Right lobe of liver (tissue), 6 donors: Measurements from ENCODE around the gene PDE10A. TPM values are rescaled to one million over a fixed set of nuclear protein-coding genes. Genes with fewer than 3 reads are reported as not detected.
"Not testable (repeated sequence)": the region's sequence is repeated elsewhere in the genome, so short reads cannot be mapped to it uniquely, and the experiment has no call there.

Experiments used
- ATAC-seq, 4 donors: fragments of 200-7000 bp; cut with Tn5 transposase; one replicate each; pipeline ENCODE4 v1.9.1; 2020; ENCODE audit warnings: mild to moderate bottlenecking in 4 of 4, moderate library complexity in 4 of 4
- DNase-seq, 3 donors: peaks; one replicate each; pipeline ENCODE4 v3.0.0-alpha.2; 2020
- H3K27ac ChIP-seq, 3 donors: fragments of 200-600 bp; one replicate each; pipeline ENCODE4 v1.8.0; 2022
- H3K27me3 ChIP-seq, 2 donors: fragments of 200-600 bp; one replicate each; pipeline ENCODE4 v1.8.0; 2022
- H3K36me3 ChIP-seq, 4 donors: fragments of 200-600 bp; sonication (generic) in 1 of 4; one replicate each; pipeline versions ENCODE4 v1.5.1 to v1.8.0; 2017 to 2022; ENCODE audit warnings: control low read depth in 1 of 4
- H3K4me1 ChIP-seq, 4 donors: fragments of 200-600 bp; sonication (generic) in 1 of 4; one replicate each; pipeline versions ENCODE4 v1.5.1 to v1.8.0; 2017 to 2022; ENCODE audit warnings: control low read depth in 1 of 4
- H3K4me3 ChIP-seq, 3 donors: fragments of 200-600 bp; one replicate each; pipeline ENCODE4 v1.8.0; 2022
- H3K9me3 ChIP-seq, 4 donors: fragments of 200-600 bp; sonication (generic) in 1 of 4; one replicate each; pipeline versions ENCODE4 v1.5.1 to v1.8.0; 2017 to 2022; ENCODE audit warnings: control low read depth in 1 of 4
- CTCF ChIP-seq, 4 donors: fragments of 200-600 bp in 3 of 4; fragments of 450-650 bp in 1 of 4; IDR thresholded peaks; one replicate each; pipeline versions ENCODE4 v1.5.1 to v1.8.0; 2016 to 2022; ENCODE audit warnings: antibody characterized with exemption in 4 of 4, mild to moderate bottlenecking in 2 of 4
- POLR2A ChIP-seq: fragments of 450-650 bp; IDR thresholded peaks from one replicate; pipeline ENCODE4 v1.6.1; 2017; ENCODE audit warnings: antibody characterized with exemption, mild to moderate bottlenecking
- WGBS: methylation state at CpG from one replicate; pipeline ENCODE4 v1.1.6; 2018; ENCODE audit warnings: low coverage, low lambda C conversion rate; ENCODE audit not compliant: insufficient coverage; ENCODE audit errors: missing lambda C conversion rate; 5-methylcytosine and 5-hydroxymethylcytosine counted together
- intact Hi-C, 2 donors: fragments of 100-400 bp; cut with DNase I; formaldehyde crosslinking; loops; one replicate each; pipeline versions ENCODE4 v1.11.2 to v1.14.1; 2022
- total RNA-seq, 6 experiments: library from RNA; depleted of rRNA in 2 of 6; stranded (reverse); fragments of >200 nt in 2 of 6; fragmentation: NEBNext Ultra II Directional in 3 of 6; extraction: Animal tissue kit (Norgen Biotek cat#: 25700) in 3 of 6; gene quantifications; one replicate each; pipeline versions ENCODE4 v1.1.0 to v1.2.4, GENCODE V29; 2016 to 2023
- donor health status: DM: no; HTN: yes; CAD: no.
- donor health status: DM: no; HTN: no; CAD: no.
- donor health status: DM: no; HTN: no; CAD: no.
- donor health status: DM: no; HTN: yes; CAD: no.
- donor health status: DM: no; HTN: yes; CAD: no.

PDE10A gene
- total RNA-seq, 6 experiments from 2014 or later = 0.48 to 1.5 (median 0.65) TPM

- Histone ChIP-seq H3K9me3 (no peaks in the 10 kb centered on the region), H3K4me1 (no peaks in the 10 kb centered on the region), H3K36me3 (no peaks in the 10 kb centered on the region), H3K27ac (no peak overlapping the region), H3K4me3 (no peak overlapping the region), H3K27me3 (no peaks in the 10 kb centered on the region)
- DNase-seq (no peak), ATAC-seq (no peak)
- 66% methylated on average over 6 of the region's 6 CpGs for WGBS
- intact Hi-C loops = no loop called here
- TF ChIP-seq POLR2A = no peak
- no peak for TF ChIP-seq CTCF (IDR thresholded peaks at IDR 0.05)
These were observed 105.4 kb downstream of the PDE10A start for GRCh38 chr6:165557674-165558073.

GRCh38 chr6:165556116-165556843 is 106.8 kb downstream of the PDE10A start:
- DNase-seq (no peak), ATAC-seq (peak; percentile 54 to 72 (median 56))
- Histone ChIP-seq H3K4me1 (no peaks in the 10 kb centered on the region), H3K9me3 (no peaks in the 10 kb centered on the region), H3K4me3 (no peak overlapping the region), H3K36me3 (no peaks in the 10 kb centered on the region), H3K27ac (no peak overlapping the region), H3K27me3 (no peaks in the 10 kb centered on the region)
- intact Hi-C loops = no loop called here
- TF ChIP-seq POLR2A = no peak
- 19% methylated on average over 3 of the region's 3 CpGs for WGBS

- intact Hi-C loops, H3K4me3 ChIP-seq, H3K9me3 ChIP-seq, DNase-seq, ATAC-seq, H3K36me3 ChIP-seq, H3K4me1 ChIP-seq, H3K27me3 ChIP-seq, H3K27ac ChIP-seq: not testable (repeated sequence)
- WGBS = 75% methylated on average over 3 of the region's 3 CpGs
These were observed 108.4 kb downstream of the PDE10A start for GRCh38 chr6:165554644-165555043.

GRCh38 chr6:165552248-165552736 is 110.7 kb downstream of the PDE10A start:
- no peaks in the 10 kb centered on the region for H3K4me1 ChIP-seq
- intact Hi-C loops = no loop called here
- TF ChIP-seq POLR2A (no peak), CTCF (IDR thresholded peaks at IDR 0.05) (no peak)
- DNase-seq = no peak
- H3K27ac ChIP-seq = no peak overlapping the region
- H3K27me3 ChIP-seq = no peaks in the 10 kb centered on the region
- no peak overlapping the region for H3K4me3 ChIP-seq
- ATAC-seq = no peak
- no peaks in the 10 kb centered on the region for H3K36me3 ChIP-seq
- WGBS = 51% methylated on average over 5 of the region's 5 CpGs
- no peaks in the 10 kb centered on the region for H3K9me3 ChIP-seq

- H3K4me3 ChIP-seq = no peak overlapping the region
These were observed 111.2 kb downstream of the PDE10A start for GRCh38 chr6:165551828-165552227.

GRCh38 chr6:165548450-165548849 is 114.6 kb downstream of the PDE10A start:
- H3K9me3 ChIP-seq = no peaks in the 10 kb centered on the region
- H3K4me1 ChIP-seq = no peaks in the 10 kb centered on the region
- ATAC-seq (no peak), DNase-seq (no peak)
- intact Hi-C loops = no loop called here
- WGBS = 64% methylated on average over 2 of the region's 2 CpGs
- H3K36me3 ChIP-seq = no peaks in the 10 kb centered on the region
- no peaks in the 10 kb centered on the region for H3K27me3 ChIP-seq
- H3K27ac ChIP-seq = no peak overlapping the region
- TF ChIP-seq POLR2A = no peak
- no peak for TF ChIP-seq CTCF (IDR thresholded peaks at IDR 0.05)
- H3K4me3 ChIP-seq = no peak overlapping the region

More at GRCh38 chr6:165551828-165552227, 111.2 kb downstream of the PDE10A start:
- DNase-seq (no peak), ATAC-seq (no peak)
- Histone ChIP-seq H3K27ac (no peak overlapping the region), H3K9me3 (no peaks in the 10 kb centered on the region), H3K4me1 (no peaks in the 10 kb centered on the region), H3K27me3 (no peaks in the 10 kb centered on the region), H3K36me3 (no peaks in the 10 kb centered on the region)
- TF ChIP-seq POLR2A = no peak
- 42% methylated on average over 3 of the region's 3 CpGs for WGBS
- intact Hi-C loops = no loop called here
